ENCODE results near the gene CWH43. TPM values are rescaled to one million over a fixed set of nuclear protein-coding genes. Genes with fewer than 3 reads are reported as not detected.
"Not testable (repeated sequence)": the region's sequence is repeated elsewhere in the genome, so short reads cannot be mapped to it uniquely, and the experiment has no call there.

CWH43 gene
- total RNA-seq, 1 donor from 2014 or later, result not detected

- CTCF ChIA-PET; intact Hi-C loops (cut with micrococcal nuclease); ATAC-seq (ENCODE audit: low read depth); H3K27ac Mint-ChIP-seq; H3K4me1 Mint-ChIP-seq; DNase-seq; H3K27me3 Mint-ChIP-seq; H3K4me3 Mint-ChIP-seq; POLR2A ChIA-PET; H3K36me3 Mint-ChIP-seq (ENCODE audit: low read depth): not testable (repeated sequence)
- H3K9me3 Mint-ChIP-seq, result peaks cover 44% of the 10 kb centered on the region
These were observed 123.6 kb downstream of the CWH43 start for GRCh38 chr4:49109567-49110166.

GRCh38 chr4:49110579-49110978 is 124.5 kb downstream of the CWH43 start:
- H3K27ac Mint-ChIP-seq; intact Hi-C loops (cut with micrococcal nuclease); H3K4me3 Mint-ChIP-seq; H3K36me3 Mint-ChIP-seq (ENCODE audit: low read depth); H3K27me3 Mint-ChIP-seq; ATAC-seq (ENCODE audit: low read depth); H3K4me1 Mint-ChIP-seq; CTCF ChIA-PET; DNase-seq; POLR2A ChIA-PET: not testable (repeated sequence)
- H3K9me3 Mint-ChIP-seq, result peaks cover 37% of the 10 kb centered on the region

Other genes starting within 250 kb of the CWH43 start
- gene FRYL, start 206.0 kb upstream of the CWH43 start, total RNA-seq, result 82.4 and 91.5 TPM in 2 replicates
- gene OCIAD1, start 155.2 kb upstream of the CWH43 start, total RNA-seq, result 100 and 104 TPM in 2 replicates
- 37.0 and 38.3 TPM in 2 replicates for gene OCIAD2, start 79.5 kb upstream of the CWH43 start, total RNA-seq

Data from activated B cell treated with CpG ODN at 0.5 μM for 24 hours (primary cell).